NCI-H526 (cell line): ENCODE data around the gene TXNL4B.

ENCODE experiments used
- DNase-seq, 2 experiments: peaks; one replicate each; lab custom pipeline; 2025; lab: John Stamatoyannopoulos, UW

The TXNL4B gene

GRCh38 chr16:72093448-72094265, at the start of gene TXNL4B, which contains the start of gene DHX38:
Gene TXNL4B, minus strand, starts transcription at chr16:72093620. Its CDS starts 2,871 bp downstream, at chr16:72090749.
Gene DHX38, plus strand, starts transcription at chr16:72093847. Its CDS starts 2,311 bp downstream, at chr16:72096158.
- DNase-seq: peak; percentile 96 to 97

- no peak for DNase-seq
Observed at GRCh38 chr16:72142476-72142875, 49.1 kb upstream of the TXNL4B start.

GRCh38 chr16:72139908-72140307, 46.5 kb upstream of the TXNL4B start:
- DNase-seq: no peak

GRCh38 chr16:72138064-72138572, 44.7 kb upstream of the TXNL4B start:
- DNase-seq: no peak

- DNase-seq: no peak
Observed at GRCh38 chr16:72137380-72138063, 44.1 kb upstream of the TXNL4B start.

- no peak for DNase-seq
Observed at GRCh38 chr16:72134507-72134906, 41.1 kb upstream of the TXNL4B start.

- no peak for DNase-seq
Observed at GRCh38 chr16:72132726-72133125, 39.3 kb upstream of the TXNL4B start.

- DNase-seq: no peak
Observed at GRCh38 chr16:72131036-72131435, 37.6 kb upstream of the TXNL4B start.

GRCh38 chr16:72129976-72130656, 36.7 kb upstream of the TXNL4B start:
- DNase-seq: no peak

GRCh38 chr16:72128701-72129100, 35.3 kb upstream of the TXNL4B start:
- DNase-seq: no peak

- no peak for DNase-seq
Observed at GRCh38 chr16:72126429-72126765, 33.0 kb upstream of the TXNL4B start.

GRCh38 chr16:72125635-72126428, 32.4 kb upstream of the TXNL4B start:
- no peak for DNase-seq

GRCh38 chr16:72124761-72125634, 31.6 kb upstream of the TXNL4B start:
- peak; percentile 15 to 58 for DNase-seq

- DNase-seq: no peak
Observed at GRCh38 chr16:72124148-72124547, 30.7 kb upstream of the TXNL4B start.

GRCh38 chr16:72123426-72123825, 30.0 kb upstream of the TXNL4B start:
- DNase-seq: no peak

- no peak for DNase-seq
Observed at GRCh38 chr16:72122916-72123315, 29.5 kb upstream of the TXNL4B start.

GRCh38 chr16:72122308-72122707, 28.9 kb upstream of the TXNL4B start:
- DNase-seq: no peak

- no peak for DNase-seq
Observed at GRCh38 chr16:72120026-72120425, 26.6 kb upstream of the TXNL4B start.

- DNase-seq: no peak
Observed at GRCh38 chr16:72113616-72113945, 20.2 kb upstream of the TXNL4B start.

- no peak for DNase-seq
Observed at GRCh38 chr16:72112906-72113615, 19.6 kb upstream of the TXNL4B start.
